ENCODE data around the gene PDCD7.
"Not testable (repeated sequence)": the region's sequence is repeated elsewhere in the genome, so short reads cannot be mapped to it uniquely, and the experiment has no call there.

The PDCD7 gene

GRCh38 chr15:65089206-65089824, 44.3 kb downstream of the PDCD7 start:
- no peak for DNase-seq

GRCh38 chr15:65088643-65089021, 45.0 kb downstream of the PDCD7 start:
- DNase-seq = no peak

DNA sequence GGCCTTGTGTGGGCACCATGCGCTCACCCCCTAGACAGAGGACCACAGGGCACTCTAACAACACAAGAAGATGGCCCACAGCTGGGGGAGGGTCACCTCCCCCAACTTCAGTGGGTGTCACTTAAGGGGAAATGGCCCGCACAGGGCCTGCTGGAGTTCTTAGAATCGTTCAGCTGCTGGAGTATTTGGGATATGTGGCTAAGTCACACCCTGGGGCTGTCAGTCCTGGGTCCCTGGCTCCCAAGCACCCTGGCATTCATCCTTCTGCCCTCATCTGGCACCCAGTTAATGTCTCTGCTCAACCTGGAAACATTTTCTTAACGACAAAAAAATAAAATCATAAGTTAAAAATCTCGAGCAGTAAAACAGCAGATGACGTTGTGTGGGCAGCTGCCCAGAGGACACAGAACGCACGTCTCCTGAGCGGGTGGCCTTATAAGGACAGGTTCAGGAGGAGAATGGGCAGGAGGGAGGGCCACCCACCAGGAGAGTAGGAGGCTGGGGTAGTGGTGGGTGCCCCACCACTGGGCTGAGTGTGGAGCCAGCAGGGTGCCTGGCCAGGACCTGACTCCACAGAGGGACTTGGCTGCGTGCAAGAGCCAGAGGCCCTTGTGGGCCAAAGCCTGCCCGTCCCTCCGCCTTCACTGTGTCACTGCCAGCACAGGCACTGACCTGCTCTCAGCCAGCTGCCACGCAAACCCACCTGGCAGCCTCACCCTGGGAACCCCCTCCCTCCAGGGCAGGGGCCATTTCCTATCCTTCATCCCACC, 45.5 kb downstream of the PDCD7 start:
- DNase-seq = no peak

GRCh38 chr15:65087411-65087810, 46.2 kb downstream of the PDCD7 start:
- no peak for DNase-seq

DNA sequence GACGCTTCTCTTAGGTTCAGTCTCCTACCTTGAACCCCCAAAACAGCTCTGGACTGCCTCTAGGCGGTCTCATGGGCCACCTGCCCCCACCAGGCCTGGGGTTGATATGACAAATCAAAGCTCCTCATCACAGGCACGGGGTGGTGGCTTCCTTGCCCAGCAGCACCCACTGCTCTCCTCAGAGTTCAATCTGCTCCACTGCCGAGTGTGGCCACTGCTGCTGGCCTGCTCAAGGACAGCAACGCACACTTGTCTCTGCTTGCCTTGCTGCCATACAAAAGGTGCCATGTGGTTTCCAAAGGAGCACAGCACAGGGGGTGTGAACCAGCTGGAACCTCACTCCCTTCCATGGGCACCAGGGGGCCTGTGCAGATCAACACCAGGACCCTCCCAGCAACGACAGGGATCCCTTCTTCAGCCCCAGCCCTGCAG, 46.9 kb downstream of the PDCD7 start:
- DNase-seq = no peak

DNA sequence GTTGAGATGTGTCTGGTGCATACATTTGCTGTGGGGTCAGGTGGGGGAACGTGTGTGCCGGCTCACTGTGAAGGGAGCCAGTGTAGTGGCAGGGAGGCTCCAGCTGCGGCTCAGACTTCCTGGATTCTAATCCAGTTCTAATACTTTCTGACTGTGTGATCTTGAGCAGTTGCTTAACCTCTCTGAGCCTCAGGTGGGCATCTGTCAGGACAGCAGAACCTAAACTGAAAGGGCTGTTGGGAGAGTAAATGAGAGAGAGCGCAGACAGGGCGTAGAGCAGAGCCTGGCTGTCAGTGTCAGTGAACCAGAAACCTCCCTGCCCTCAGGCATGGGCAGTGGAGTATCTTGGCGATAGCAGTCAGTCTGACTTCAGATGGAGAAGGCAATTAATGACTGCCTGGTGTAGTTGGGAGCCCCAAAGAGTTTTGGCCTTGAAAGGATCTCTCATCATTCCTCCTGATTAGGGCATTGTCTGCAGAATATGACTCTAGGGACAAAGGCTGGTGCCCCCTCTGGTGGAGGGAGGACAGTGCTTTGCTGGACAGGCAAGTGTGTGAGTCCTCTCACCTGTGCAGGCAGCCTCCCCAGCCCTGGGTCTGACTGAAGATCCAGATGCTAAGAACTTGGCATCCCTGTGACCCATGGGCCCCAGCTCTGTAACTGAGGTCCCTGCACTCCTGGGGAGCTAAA, 47.5 kb downstream of the PDCD7 start:
- no peak for DNase-seq

DNA sequence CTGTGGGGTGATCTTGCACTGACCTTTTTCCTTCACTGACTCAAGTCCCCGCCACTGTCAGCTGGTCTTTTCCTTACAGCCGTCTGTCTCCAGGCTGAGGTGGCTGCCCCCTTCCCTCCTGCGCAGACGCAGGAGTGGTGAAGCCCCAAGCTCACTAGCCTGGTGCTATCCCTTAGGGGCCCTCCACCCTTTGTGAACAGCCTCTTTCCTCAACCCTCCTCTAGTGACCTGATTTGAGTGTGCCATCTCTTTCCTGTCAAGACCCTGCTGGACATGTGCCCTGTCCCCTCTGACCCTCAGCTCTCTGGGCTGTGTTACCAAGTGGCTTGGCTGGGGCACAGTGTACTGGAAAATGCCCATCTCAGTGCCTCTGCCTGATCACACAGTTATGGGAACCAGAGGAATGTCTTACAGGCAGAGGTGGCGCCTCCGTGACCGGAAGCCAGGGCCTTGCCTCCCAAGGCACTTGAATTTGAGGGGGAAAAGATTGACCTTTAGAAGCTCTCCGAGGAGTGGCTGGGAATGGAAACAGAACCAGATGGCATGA, 48.3 kb downstream of the PDCD7 start:
- no peak for DNase-seq

DNA sequence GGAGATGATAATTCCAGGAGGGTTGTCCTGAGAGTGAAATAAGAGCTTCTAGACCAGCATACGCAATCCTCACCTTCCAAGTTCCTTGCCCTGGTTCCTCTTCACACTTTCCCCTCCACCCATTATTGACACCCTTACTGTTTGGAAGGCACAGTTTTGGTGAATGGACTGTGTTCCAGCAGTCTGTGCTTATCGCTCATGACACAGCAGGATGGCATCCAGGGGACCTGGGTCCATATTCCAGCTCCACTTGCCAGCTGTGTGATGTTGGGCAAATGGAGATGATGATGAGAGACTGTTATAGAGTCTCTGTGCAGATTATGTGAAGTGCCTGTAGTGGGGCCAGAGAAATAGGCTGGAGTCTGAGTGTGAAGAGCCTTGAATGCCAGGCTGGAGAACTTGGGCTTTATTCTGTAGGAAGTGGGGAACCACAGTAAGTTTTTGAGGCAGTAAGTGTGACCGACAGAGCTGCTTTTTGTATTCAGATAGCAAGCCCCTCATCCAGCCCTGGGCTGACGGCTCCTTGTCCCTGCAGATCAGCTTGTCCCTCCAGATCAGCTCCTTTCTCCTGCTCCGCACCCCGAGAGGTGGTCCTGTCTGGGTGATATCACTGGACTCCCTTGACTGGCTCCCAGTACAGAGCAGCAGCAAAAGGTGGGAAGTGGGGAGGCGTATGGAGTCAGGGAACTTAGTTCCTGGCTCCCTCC, 49.0 kb downstream of the PDCD7 start:
- no peak for DNase-seq

DNA sequence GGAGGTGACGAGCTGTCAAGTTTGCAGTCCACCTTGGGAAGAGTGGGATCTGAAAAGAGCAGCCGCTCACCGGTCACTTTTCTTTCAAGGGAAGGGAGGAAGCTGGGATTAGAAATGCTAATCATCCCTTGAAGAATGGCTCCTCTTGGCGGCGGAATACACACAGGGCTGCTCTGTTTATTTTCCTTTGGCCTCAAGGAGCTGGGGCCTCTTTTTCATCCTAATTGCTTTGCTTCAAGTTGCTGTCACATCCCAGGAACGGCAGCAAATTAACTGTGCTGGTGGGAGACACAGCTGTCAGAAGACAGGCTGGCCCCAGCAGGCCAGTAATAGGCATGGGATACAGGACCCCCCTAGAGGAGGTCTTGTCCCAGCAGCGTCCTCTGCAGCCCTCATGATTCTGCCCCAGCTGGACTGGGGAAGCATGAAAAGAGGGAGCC, 50.3 kb downstream of the PDCD7 start:
- no peak for DNase-seq

- DNase-seq = peak in 1 of 2 donors; percentile 12
These were observed 51.2 kb downstream of the PDCD7 start for GRCh38 chr15:65082303-65082953.

DNA sequence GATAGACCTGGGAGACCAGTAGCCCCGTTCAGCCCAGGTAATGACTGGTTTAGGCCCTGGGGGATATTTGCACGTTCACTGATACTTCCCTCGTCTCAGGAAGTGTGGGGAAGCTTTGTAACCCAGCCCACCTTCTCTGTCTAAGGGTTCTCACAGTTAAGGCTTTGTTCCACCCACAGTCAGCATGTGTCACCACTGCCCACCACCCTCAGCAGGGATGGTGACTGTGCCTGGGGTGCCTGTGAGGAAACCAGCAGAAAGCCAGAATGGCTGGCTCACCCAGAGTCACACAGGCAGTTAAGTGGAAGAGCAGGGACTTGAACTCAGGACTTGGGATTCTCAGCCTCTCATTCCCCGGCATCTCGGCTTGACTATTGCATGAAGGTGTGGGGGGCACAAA, 51.9 kb downstream of the PDCD7 start:
- no peak for DNase-seq

DNA sequence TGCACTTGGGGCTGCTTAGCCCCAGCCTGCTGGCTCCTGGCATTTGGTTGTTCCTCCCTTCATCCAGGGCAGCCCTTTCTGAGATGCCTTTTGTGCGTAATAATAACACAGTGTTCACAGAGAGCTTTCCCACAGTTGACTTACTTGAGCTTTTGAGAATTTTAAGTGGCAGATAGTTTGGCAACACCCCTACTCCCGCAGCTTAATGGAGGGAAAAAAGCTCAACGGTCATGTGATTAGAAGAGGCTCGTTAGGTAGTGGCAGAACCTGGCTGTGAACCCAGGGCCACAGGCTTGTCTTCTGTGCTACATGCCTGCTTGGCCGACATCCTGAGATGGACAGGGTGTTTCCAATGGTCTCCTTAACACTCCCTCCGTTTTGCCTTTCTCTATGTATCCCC, 52.3 kb downstream of the PDCD7 start:
- no peak for DNase-seq

DNA sequence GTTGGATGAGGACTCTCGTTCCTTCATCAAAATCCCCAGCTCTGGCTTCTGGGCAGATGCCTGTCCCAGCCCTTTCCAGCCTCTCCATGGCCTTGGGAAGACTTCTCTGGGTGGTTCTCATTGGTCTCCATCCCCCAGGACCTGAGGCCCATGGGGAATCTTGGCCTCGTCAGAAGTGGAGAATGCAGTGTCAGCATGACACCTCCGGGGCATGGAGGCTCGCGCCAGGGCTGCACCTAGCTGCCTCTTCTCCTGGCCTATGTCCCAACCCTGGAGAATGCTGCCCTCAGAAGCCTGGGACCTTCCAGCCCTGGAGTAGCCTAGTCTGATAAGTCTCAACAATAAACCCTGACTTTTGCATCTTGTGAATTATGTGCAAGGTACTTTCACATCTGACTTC, 54.0 kb downstream of the PDCD7 start:
- DNase-seq = no peak

DNA sequence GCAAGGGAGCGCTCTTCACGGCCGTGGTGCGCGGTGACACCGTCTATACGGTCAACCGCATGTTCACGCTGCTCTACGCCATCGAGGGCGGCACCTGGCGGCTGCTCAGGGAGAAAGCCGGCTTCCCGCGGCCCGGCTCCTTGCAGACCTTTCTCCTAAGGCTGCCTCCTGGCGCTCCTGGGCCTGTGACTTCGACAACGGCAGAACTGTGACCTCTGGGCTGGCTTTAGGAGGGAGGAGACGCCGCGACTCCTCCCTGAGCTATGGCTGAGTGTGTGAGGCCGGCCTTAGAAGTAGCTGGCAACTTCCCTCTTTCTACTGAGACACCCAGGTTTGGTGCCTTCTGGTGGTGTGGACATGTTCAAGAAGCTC, 55.6 kb downstream of the PDCD7 start:
- DNase-seq = peak; percentile 37 to 44

DNA sequence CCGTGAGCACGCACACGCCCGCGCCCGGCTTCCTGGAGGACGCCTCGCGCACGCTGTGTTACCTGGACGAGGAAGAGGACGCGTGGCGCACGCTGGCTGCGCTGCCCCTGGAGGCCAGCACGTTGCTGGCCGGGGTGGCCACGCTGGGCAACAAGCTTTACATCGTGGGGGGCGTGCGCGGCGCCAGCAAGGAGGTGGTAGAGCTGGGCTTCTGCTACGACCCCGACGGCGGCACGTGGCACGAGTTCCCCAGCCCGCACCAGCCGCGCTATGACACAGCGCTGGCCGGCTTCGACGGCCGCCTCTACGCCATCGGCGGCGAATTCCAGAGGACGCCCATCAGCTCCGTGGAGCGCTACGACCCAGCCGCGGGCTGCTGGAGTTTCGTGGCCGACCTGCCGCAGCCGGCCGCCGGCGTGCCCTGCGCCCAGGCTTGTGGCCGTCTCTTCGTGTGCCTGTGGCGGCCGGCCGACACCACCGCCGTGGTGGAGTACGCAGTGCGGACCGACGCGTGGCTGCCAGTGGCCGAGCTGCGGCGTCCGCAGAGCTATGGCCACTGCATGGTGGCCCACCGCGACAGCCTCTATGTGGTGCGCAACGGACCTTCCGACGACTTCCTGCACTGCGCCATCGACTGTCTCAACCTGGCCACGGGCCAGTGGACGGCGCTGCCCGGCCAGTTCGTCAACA, 56.2 kb downstream of the PDCD7 start:
- no peak for DNase-seq

- no peak for DNase-seq
These were observed 56.9 kb downstream of the PDCD7 start, which contains the start of gene KBTBD13 for GRCh38 chr15:65076486-65077290. TSS of gene KBTBD13 (plus strand) at chr15:65076746. CDS start at chr15:65076816, 70 bp downstream.

GRCh38 chr15:65075607-65076395, 57.8 kb downstream of the PDCD7 start:
- not testable (repeated sequence) for DNase-seq

- DNase-seq = not testable (repeated sequence)
These were observed 58.7 kb downstream of the PDCD7 start for GRCh38 chr15:65074946-65075345.

DNA sequence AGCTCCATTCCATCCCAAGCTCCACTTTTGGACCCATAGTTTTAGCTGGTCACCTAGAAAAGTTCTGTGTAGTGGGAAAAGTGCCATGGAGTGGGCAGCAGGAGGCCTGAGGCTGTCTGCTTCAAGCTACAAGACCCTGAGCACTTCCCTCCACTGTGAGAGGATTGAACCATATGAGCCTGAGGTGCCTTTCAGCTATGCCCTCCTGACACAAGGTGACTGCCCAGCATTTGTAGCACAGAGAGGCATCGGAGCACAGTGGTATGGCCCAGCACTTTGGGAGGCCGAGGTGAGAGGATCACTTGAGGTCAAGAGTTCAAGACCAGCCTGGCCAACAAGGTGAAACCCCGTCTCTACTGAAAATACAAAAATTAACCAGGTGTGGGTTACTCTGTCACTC, 61.0 kb downstream of the PDCD7 start:
- no peak for DNase-seq

GRCh38 chr15:65072027-65072426, 61.6 kb downstream of the PDCD7 start:
- no peak for DNase-seq
